Calu3 (cell line): ENCODE measurements around the gene SLC28A3. TPM values are rescaled to one million over a fixed set of nuclear protein-coding genes. Genes with fewer than 3 reads are reported as not detected.

Source experiments
- BruUV-seq: library from RNA; stranded (reverse); fragments of 400-500 nt; replicated peaks from 2 replicates; lab custom pipeline; 2021; lab: Mats Ljungman, UMichigan
- CTCF ChIA-PET: fragments of 300-600 bp; sonication (Branson Sonifier 250); formaldehyde crosslinking; loops from one replicate; lab custom pipeline; 2022; ENCODE audit warnings: antibody characterized with exemption; lab: Charles Lee
- DNase-seq: peaks from one replicate; pipeline ENCODE4 v3.0.0; 2022
- H3K27ac Mint-ChIP-seq: one replicate; pipeline ENCODE4 v1.8.0; 2022; ENCODE audit warnings: mixed read lengths; ENCODE audit not compliant: unreplicated experiment
- H3K27me3 Mint-ChIP-seq: one replicate; pipeline ENCODE4 v1.8.0; 2022; ENCODE audit warnings: mixed read lengths; ENCODE audit not compliant: unreplicated experiment
- H3K36me3 Mint-ChIP-seq: one replicate; pipeline ENCODE4 v1.8.0; 2022; ENCODE audit warnings: mild to moderate bottlenecking, moderate library complexity, mixed read lengths; ENCODE audit not compliant: insufficient read depth, unreplicated experiment
- H3K4me1 Mint-ChIP-seq: one replicate; pipeline ENCODE4 v1.8.0; 2022; ENCODE audit warnings: mild to moderate bottlenecking, low read depth, mixed read lengths; ENCODE audit not compliant: unreplicated experiment
- H3K4me3 Mint-ChIP-seq: one replicate; pipeline ENCODE4 v1.8.0; 2022; ENCODE audit warnings: mild to moderate bottlenecking, low read depth, moderate library complexity, mixed read lengths; ENCODE audit not compliant: unreplicated experiment
- H3K9me3 Mint-ChIP-seq: one replicate; pipeline ENCODE4 v1.8.0; 2022; ENCODE audit warnings: low read depth, mixed read lengths; ENCODE audit not compliant: unreplicated experiment
- intact Hi-C: fragments of 100-400 bp; cut with micrococcal nuclease; formaldehyde crosslinking; loops from one replicate; pipeline ENCODE4 v1.10.0; 2022; ENCODE audit not compliant: unreplicated experiment
- total RNA-seq: library from RNA; stranded (reverse); gene quantifications from 2 replicates; pipeline ENCODE4 v1.2.3, GENCODE V29; 2022
- TF ChIP-seq, protein P1 (sequence below): fragments of 200-600 bp; IDR thresholded peaks from one replicate; pipeline ENCODE4 v1.8.0; 2022; ENCODE audit warnings: antibody characterized with exemption; ENCODE audit not compliant: unreplicated experiment

The SLC28A3 gene
- total RNA-seq, 1 experiment from 2014 or later: 10.7 TPM

DNA sequence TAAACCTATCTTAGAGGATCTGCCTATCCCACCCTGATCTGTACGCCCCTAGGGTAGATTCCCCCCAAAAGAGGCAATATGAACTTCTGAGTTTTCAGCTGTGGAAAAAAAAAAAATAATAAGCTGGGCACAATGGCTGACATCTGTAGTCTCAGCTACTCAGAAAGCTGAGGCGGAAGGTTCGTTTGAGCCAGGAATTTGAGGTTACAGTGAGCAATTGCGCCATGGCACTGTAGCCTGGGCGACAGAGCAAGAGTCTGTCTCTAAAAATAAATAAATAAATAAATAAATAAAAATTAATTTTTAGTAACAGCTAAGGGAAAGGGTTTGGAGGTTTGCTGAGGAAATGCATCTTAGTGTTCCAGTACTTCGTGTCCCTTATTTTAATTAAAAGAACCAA lies 21.1 kb upstream of the SLC28A3 start:
- Mint-ChIP-seq H3K4me1 (no peaks in the 10 kb centered on the region), H3K4me3 (no peak overlapping the region), H3K9me3 (no peaks in the 10 kb centered on the region), H3K27me3 (no peaks in the 10 kb centered on the region), H3K27ac (no peak overlapping the region), H3K36me3 (no peaks in the 10 kb centered on the region)
- CTCF ChIA-PET: interaction anchor here (0.8 kb wide), 1 partner anchor 18 kb away, joined by 3 read pairs; no protein-coding TSS in a partner anchor
- intact Hi-C loops: no loop called here
- no TSS peak for BruUV-seq
- no peak for DNase-seq
- TF ChIP-seq, protein P1, sequence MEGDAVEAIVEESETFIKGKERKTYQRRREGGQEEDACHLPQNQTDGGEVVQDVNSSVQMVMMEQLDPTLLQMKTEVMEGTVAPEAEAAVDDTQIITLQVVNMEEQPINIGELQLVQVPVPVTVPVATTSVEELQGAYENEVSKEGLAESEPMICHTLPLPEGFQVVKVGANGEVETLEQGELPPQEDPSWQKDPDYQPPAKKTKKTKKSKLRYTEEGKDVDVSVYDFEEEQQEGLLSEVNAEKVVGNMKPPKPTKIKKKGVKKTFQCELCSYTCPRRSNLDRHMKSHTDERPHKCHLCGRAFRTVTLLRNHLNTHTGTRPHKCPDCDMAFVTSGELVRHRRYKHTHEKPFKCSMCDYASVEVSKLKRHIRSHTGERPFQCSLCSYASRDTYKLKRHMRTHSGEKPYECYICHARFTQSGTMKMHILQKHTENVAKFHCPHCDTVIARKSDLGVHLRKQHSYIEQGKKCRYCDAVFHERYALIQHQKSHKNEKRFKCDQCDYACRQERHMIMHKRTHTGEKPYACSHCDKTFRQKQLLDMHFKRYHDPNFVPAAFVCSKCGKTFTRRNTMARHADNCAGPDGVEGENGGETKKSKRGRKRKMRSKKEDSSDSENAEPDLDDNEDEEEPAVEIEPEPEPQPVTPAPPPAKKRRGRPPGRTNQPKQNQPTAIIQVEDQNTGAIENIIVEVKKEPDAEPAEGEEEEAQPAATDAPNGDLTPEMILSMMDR: no peak

DNA sequence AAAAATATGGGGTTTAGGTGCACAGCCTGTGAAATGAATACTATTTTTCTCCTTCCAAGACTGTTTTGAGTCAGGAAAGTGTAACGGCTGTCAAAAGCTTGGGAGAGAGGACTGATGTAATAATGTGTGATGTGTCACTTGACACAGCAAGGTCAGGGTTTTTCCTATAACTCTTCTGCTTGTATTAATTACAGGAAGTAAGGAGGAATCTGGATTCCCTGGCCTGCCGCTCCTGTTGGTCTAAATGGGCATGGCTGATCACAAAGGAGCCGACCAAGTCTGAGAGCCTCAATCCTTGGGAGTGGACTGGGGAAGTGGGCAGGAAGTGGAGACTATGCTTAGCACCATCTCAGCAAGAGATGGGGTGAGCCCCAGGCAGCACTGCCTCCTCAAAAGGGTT lies 16.7 kb upstream of the SLC28A3 start:
- H3K36me3 Mint-ChIP-seq: no peaks in the 10 kb centered on the region
- intact Hi-C loops: no loop called here
- no peak for DNase-seq
- no peaks in the 10 kb centered on the region for H3K4me1 Mint-ChIP-seq
- H3K27me3 Mint-ChIP-seq: no peaks in the 10 kb centered on the region
- no TSS peak for BruUV-seq
- no peak overlapping the region for H3K4me3 Mint-ChIP-seq
- H3K27ac Mint-ChIP-seq: no peak overlapping the region
- H3K9me3 Mint-ChIP-seq: no peaks in the 10 kb centered on the region
- CTCF ChIA-PET: no interaction called here
- TF ChIP-seq, protein P1: no peak

DNA sequence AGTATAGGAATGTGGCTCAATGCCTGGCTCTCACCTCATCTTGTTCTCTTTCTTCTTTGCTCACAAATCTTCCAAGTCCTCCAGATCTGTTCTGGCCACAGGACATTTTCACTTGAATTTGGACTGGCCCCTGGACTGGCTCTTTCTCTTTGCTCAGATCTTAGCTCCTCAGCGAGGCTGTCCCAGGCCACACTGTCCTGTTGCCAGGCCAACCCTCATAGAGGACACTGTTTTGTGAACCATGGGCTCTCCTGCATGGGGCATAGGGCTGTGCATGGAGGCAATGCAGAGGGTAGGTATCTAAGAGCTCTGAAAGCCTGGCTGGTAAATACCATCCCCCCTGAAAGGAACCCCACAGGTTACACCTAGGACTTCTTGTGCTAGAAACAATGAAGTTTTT lies 13.5 kb upstream of the SLC28A3 start:
- no TSS peak for BruUV-seq
- CTCF ChIA-PET: no interaction called here
- Mint-ChIP-seq H3K4me1 (no peaks in the 10 kb centered on the region), H3K9me3 (no peaks in the 10 kb centered on the region), H3K4me3 (no peak overlapping the region), H3K27me3 (no peaks in the 10 kb centered on the region), H3K36me3 (no peaks in the 10 kb centered on the region), H3K27ac (no peak overlapping the region)
- intact Hi-C loops: no loop called here
- no peak for DNase-seq
- TF ChIP-seq, protein P1: no peak

DNA sequence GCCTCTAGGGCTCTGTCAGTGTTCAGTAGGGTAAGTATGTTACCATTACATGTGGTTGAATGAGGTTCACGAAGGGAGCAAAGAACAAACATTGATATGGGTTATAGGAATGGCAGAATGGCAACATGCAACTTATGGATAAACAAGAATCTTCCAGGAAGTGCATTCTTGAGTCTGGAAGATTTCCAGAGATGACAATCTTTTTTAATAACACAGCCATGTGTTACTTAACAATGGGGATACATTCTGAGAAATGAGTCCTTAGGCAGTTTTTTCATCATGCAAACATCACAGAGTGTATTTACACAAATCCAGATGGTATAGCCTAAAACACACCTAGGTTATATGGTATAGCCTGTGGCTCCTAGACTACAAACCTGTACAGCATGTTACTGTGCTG lies 9.1 kb upstream of the SLC28A3 start:
- no peak for DNase-seq
- CTCF ChIA-PET: no interaction called here
- Mint-ChIP-seq H3K9me3 (no peaks in the 10 kb centered on the region), H3K27me3 (no peaks in the 10 kb centered on the region), H3K4me3 (no peak overlapping the region), H3K4me1 (no peaks in the 10 kb centered on the region), H3K27ac (no peak overlapping the region), H3K36me3 (no peaks in the 10 kb centered on the region)
- no TSS peak for BruUV-seq
- TF ChIP-seq, protein P1: no peak
- intact Hi-C loops: no loop called here
